ENCODE results near the gene SCYGR4. TPM values are rescaled to one million over a fixed set of nuclear protein-coding genes. Genes with fewer than 3 reads are reported as not detected.

The SCYGR4 gene
- total and polyA plus RNA-seq, 10 of the 15 experiments (the other 5 are each of a cell fraction or from before 2014, with no cell fraction given) = 0.11 TPM; not detected in 9

- Histone ChIP-seq H3K4me2 (ENCODE audit: control insufficient read depth, insufficient read depth) (no peak overlapping the region), H3K79me2 (ENCODE audit: control insufficient read depth, insufficient read depth, low read length) (no peaks in the 10 kb centered on the region), H3K9ac (ENCODE audit: control insufficient read depth, insufficient read depth, low read length) (no peak overlapping the region), H3K9me3 (replicated peaks; ENCODE audit: control insufficient read depth, insufficient read depth, low read length) (no peaks in the 10 kb centered on the region), H3K36me3 (ENCODE audit: control insufficient read depth in 2 of 2, insufficient read depth in 2 of 2, low read length in 1 of 2) (no peaks in the 10 kb centered on the region), H3K27me3 (replicated peaks in 1 of 2; ENCODE audit: control insufficient read depth in 2 of 2, insufficient read depth in 2 of 2, low read length in 1 of 2) (no peaks in the 10 kb centered on the region), H3K4me1 (ENCODE audit: control insufficient read depth, insufficient read depth, low read length) (peaks cover 3% of the 10 kb centered on the region; the same call in 1 of the 2 replicates), H3K4me3 (no peak overlapping the region), H2AFZ (ENCODE audit: control insufficient read depth, low read depth, low read length) (no peak overlapping the region), H4K20me1 (ENCODE audit: control insufficient read depth, insufficient read depth) (no peaks in the 10 kb centered on the region), H3K27ac (ENCODE audit: control insufficient read depth, insufficient read depth) (no peak overlapping the region)
- in situ Hi-C loops (cut with MboI) (no loop called here), intact Hi-C loops (cut with micrococcal nuclease; ENCODE audit: unreplicated experiment) (no loop called here)
- DNase-seq (ENCODE audit: low read depth, low spot score) (no peak), ATAC-seq (no peak), FAIRE-seq (no peak)
- 75% methylated on average over 11 of the region's 11 CpGs for WGBS (ENCODE audit: insufficient coverage, insufficient replicate concordance, low lambda C conversion rate, missing lambda C conversion rate)
- TF ChIP-seq NFYA (IDR thresholded peaks at IDR 0.05; ENCODE audit: borderline replicate concordance, low read depth, low read length) = no peak
- TF ChIP-seq HCFC1 (IDR thresholded peaks at IDR 0.05; ENCODE audit: low read length) = no peak
- TF ChIP-seq BRCA1 (IDR thresholded peaks at IDR 0.05; ENCODE audit: low read depth, low read length) = no peak
- RAD21 ChIA-PET (ENCODE audit: unreplicated experiment) = no interaction called here
- SMC1A ChIA-PET (ENCODE audit: uncharacterized antibody, unreplicated experiment) = no interaction called here
- POLR2A ChIA-PET = no interaction called here
- CTCF ChIA-PET = interaction anchor here (1.2 kb wide), 2 partner anchors 45 to 207 kb away, joined by 3 read pairs; no protein-coding TSS in a partner anchor
- no TSS peak for BruUV-seq (replicated peaks)
Observed at GRCh38 chr2:227612546-227613271, 4.6 kb upstream of the SCYGR4 start.

- ATAC-seq (peak; percentile 17), FAIRE-seq (no peak), DNase-seq (ENCODE audit: low read depth, low spot score) (no peak)
- RAD21 ChIA-PET (ENCODE audit: unreplicated experiment) = no interaction called here
- Histone ChIP-seq H3K9me3 (replicated peaks; ENCODE audit: control insufficient read depth, insufficient read depth, low read length) (no peaks in the 10 kb centered on the region), H4K20me1 (ENCODE audit: control insufficient read depth, insufficient read depth) (no peaks in the 10 kb centered on the region), H3K9ac (ENCODE audit: control insufficient read depth, insufficient read depth, low read length) (no peak overlapping the region), H3K4me1 (ENCODE audit: control insufficient read depth, insufficient read depth, low read length) (peaks cover 3% of the 10 kb centered on the region; the same call in 1 of the 2 replicates), H3K79me2 (ENCODE audit: control insufficient read depth, insufficient read depth, low read length) (no peaks in the 10 kb centered on the region), H2AFZ (ENCODE audit: control insufficient read depth, low read depth, low read length) (no peak overlapping the region), H3K36me3 (ENCODE audit: control insufficient read depth in 2 of 2, insufficient read depth in 2 of 2, low read length in 1 of 2) (no peaks in the 10 kb centered on the region), H3K27ac (ENCODE audit: control insufficient read depth, insufficient read depth) (no peak overlapping the region), H3K4me3 (no peak overlapping the region), H3K27me3 (replicated peaks in 1 of 2; ENCODE audit: control insufficient read depth in 2 of 2, insufficient read depth in 2 of 2, low read length in 1 of 2) (no peaks in the 10 kb centered on the region), H3K4me2 (ENCODE audit: control insufficient read depth, insufficient read depth) (no peak overlapping the region)
- in situ Hi-C loops (cut with MboI) = no loop called here
- intact Hi-C loops (cut with micrococcal nuclease; ENCODE audit: unreplicated experiment) = no loop called here
- CTCF ChIA-PET = interaction anchor here (1.2 kb wide), 2 partner anchors 45 to 207 kb away, joined by 3 read pairs; no protein-coding TSS in a partner anchor
- 24% methylated on average over 4 of the region's 4 CpGs for WGBS (ENCODE audit: insufficient coverage, insufficient replicate concordance, low lambda C conversion rate, missing lambda C conversion rate)
- no TSS peak for BruUV-seq (replicated peaks)
- POLR2A ChIA-PET = no interaction called here
- SMC1A ChIA-PET (ENCODE audit: uncharacterized antibody, unreplicated experiment) = no interaction called here
- no peak for TF ChIP-seq MYC (IDR thresholded peaks at IDR 0.05; ENCODE audit: insufficient read depth, insufficient read length, insufficient replicate concordance, low read length, severe bottlenecking)
- TF ChIP-seq EED (IDR thresholded peaks at IDR 0.05; ENCODE audit: low read depth) = no peak
- TF ChIP-seq RFX5 (IDR thresholded peaks at IDR 0.05; ENCODE audit: low read depth, low read length) = no peak
- TF ChIP-seq ZNF622 (IDR thresholded peaks at IDR 0.05) = no peak
- TF ChIP-seq SRF (IDR thresholded peaks at IDR 0.05; ENCODE audit: low read depth in 2 of 2, low read length in 2 of 2) = no peak
- TF ChIP-seq TCF12 (IDR thresholded peaks at IDR 0.05; ENCODE audit: low read depth, low read length) = no peak
- TF ChIP-seq PAX8 (IDR thresholded peaks at IDR 0.05) = no peak
- TF ChIP-seq CEBPB (IDR thresholded peaks at IDR 0.05; ENCODE audit: borderline replicate concordance in 1 of 2, low read depth in 2 of 2, low read length in 2 of 2) = no peak
- TF ChIP-seq ZNF217 (IDR thresholded peaks at IDR 0.05) = no peak
- TF ChIP-seq NFYB (IDR thresholded peaks at IDR 0.05; ENCODE audit: insufficient read depth, low read depth, low read length) = no peak
- TF ChIP-seq RUNX3 (IDR thresholded peaks at IDR 0.05; ENCODE audit: low read length) = no peak
- no peak for TF ChIP-seq EGR1 (IDR thresholded peaks at IDR 0.05; ENCODE audit: borderline replicate concordance in 1 of 2, low read depth in 2 of 2, low read length in 2 of 2)
- no peak for TF ChIP-seq USF1 (IDR thresholded peaks at IDR 0.05; ENCODE audit: borderline replicate concordance, extremely low read length, insufficient read depth, low read depth, low read length)
- TF ChIP-seq FOXK2 (IDR thresholded peaks at IDR 0.05) = no peak
- no peak for TF ChIP-seq TARDBP (IDR thresholded peaks at IDR 0.05; ENCODE audit: borderline replicate concordance)
- no peak for TF ChIP-seq IKZF1 (conservative IDR thresholded peaks at IDR 0.05)
- no peak for TF ChIP-seq NR2F1 (conservative IDR thresholded peaks at IDR 0.05)
Observed at GRCh38 chr2:227613272-227613660, 4.0 kb upstream of the SCYGR4 start.

Measured in GM12878 (cell line).